ENCODE data around the gene KIF26B. TPM values are rescaled to one million over a fixed set of nuclear protein-coding genes. Genes with fewer than 3 reads are reported as not detected.

Gene KIF26B
- total RNA-seq, 1 donor from 2014 or later, result 2.1 TPM

GRCh38 chr1:245108909-245109308 is 45.9 kb upstream of the KIF26B start:
- Histone ChIP-seq H3K36me3 (ENCODE audit: control insufficient read depth, insufficient read depth, low read length) (no peaks in the 10 kb centered on the region), H3K27me3 (ENCODE audit: control insufficient read depth, insufficient read depth, low read length) (no peaks in the 10 kb centered on the region), H3K4me3 (ENCODE audit: low read depth, low read length) (no peak overlapping the region)
- TF ChIP-seq CTCF (IDR thresholded peaks at IDR 0.05; ENCODE audit: insufficient read depth, low read length, severe bottlenecking), result no peak
- peak; percentile 21 for DNase-seq (ENCODE audit: low read depth)
- no peak for FAIRE-seq

GRCh38 chr1:245110406-245110805 is 44.4 kb upstream of the KIF26B start:
- no peak for FAIRE-seq
- no peak for TF ChIP-seq CTCF (IDR thresholded peaks at IDR 0.05; ENCODE audit: insufficient read depth, low read length, severe bottlenecking)
- no peaks in the 10 kb centered on the region for H3K27me3 ChIP-seq (ENCODE audit: control insufficient read depth, insufficient read depth, low read length)
- no peak for DNase-seq (ENCODE audit: low read depth)
- no peaks in the 10 kb centered on the region for H3K36me3 ChIP-seq (ENCODE audit: control insufficient read depth, insufficient read depth, low read length)
- no peak overlapping the region for H3K4me3 ChIP-seq (ENCODE audit: low read depth, low read length)

GRCh38 chr1:245111073-245111472 is 43.7 kb upstream of the KIF26B start:
- Histone ChIP-seq H3K27me3 (ENCODE audit: control insufficient read depth, insufficient read depth, low read length) (no peaks in the 10 kb centered on the region), H3K36me3 (ENCODE audit: control insufficient read depth, insufficient read depth, low read length) (no peaks in the 10 kb centered on the region), H3K4me3 (ENCODE audit: low read depth, low read length) (no peak overlapping the region)
- DNase-seq (ENCODE audit: low read depth) (no peak), FAIRE-seq (no peak)
- no peak for TF ChIP-seq CTCF (IDR thresholded peaks at IDR 0.05; ENCODE audit: insufficient read depth, low read length, severe bottlenecking)

GRCh38 chr1:245113649-245114048 is 41.1 kb upstream of the KIF26B start:
- no peak for FAIRE-seq

GRCh38 chr1:245116131-245116530 is 38.7 kb upstream of the KIF26B start:
- Histone ChIP-seq H3K4me3 (ENCODE audit: low read depth, low read length) (no peak overlapping the region), H3K27me3 (ENCODE audit: control insufficient read depth, insufficient read depth, low read length) (no peaks in the 10 kb centered on the region), H3K36me3 (ENCODE audit: control insufficient read depth, insufficient read depth, low read length) (no peaks in the 10 kb centered on the region)
- DNase-seq (ENCODE audit: low read depth) (no peak), FAIRE-seq (no peak)
- TF ChIP-seq CTCF (IDR thresholded peaks at IDR 0.05; ENCODE audit: insufficient read depth, low read length, severe bottlenecking), result no peak

More at GRCh38 chr1:245113649-245114048, 41.1 kb upstream of the KIF26B start:
- no peak for DNase-seq (ENCODE audit: low read depth)
- H3K4me3 ChIP-seq (ENCODE audit: low read depth, low read length), result no peak overlapping the region
- H3K36me3 ChIP-seq (ENCODE audit: control insufficient read depth, insufficient read depth, low read length), result no peaks in the 10 kb centered on the region
- H3K27me3 ChIP-seq (ENCODE audit: control insufficient read depth, insufficient read depth, low read length), result no peaks in the 10 kb centered on the region
- TF ChIP-seq CTCF (IDR thresholded peaks at IDR 0.05; ENCODE audit: insufficient read depth, low read length, severe bottlenecking), result no peak

- no peak for TF ChIP-seq CTCF (IDR thresholded peaks at IDR 0.05; ENCODE audit: insufficient read depth, low read length, severe bottlenecking)
- Histone ChIP-seq H3K27me3 (ENCODE audit: control insufficient read depth, insufficient read depth, low read length) (no peaks in the 10 kb centered on the region), H3K36me3 (ENCODE audit: control insufficient read depth, insufficient read depth, low read length) (no peaks in the 10 kb centered on the region), H3K4me3 (ENCODE audit: low read depth, low read length) (no peak overlapping the region)
- no peak for DNase-seq (ENCODE audit: low read depth)
- FAIRE-seq, result no peak
Measured at GRCh38 chr1:245116751-245117150, 38.0 kb upstream of the KIF26B start.

All from bronchial epithelial cell (primary cell).